HG03575 (cell line): ENCODE data around the gene CCR3.
"Not testable (repeated sequence)": the region's sequence is repeated elsewhere in the genome, so short reads cannot be mapped to it uniquely, and the experiment has no call there.

Experiments used
- ATAC-seq: cut with Tn5 transposase; IDR thresholded peaks from one replicate; pipeline ENCODE4 v1.9.1; 2021; ENCODE audit not compliant: unreplicated experiment, insufficient number of reproducible peaks, low FRiP score; ENCODE audit errors: extremely low read depth

Gene CCR3

GRCh38 chr3:46242120-46242519 lies at the start of gene CCR3:
TSS of gene CCR3 (plus strand) at chr3:46242460. CDS start at chr3:46265159, 22,699 bp downstream.
- no peak for ATAC-seq

- no peak for ATAC-seq
These were observed 49.3 kb upstream of the CCR3 start for GRCh38 chr3:46192939-46193338.

GRCh38 chr3:46193436-46193835 lies 48.8 kb upstream of the CCR3 start:
- ATAC-seq = no peak

- no peak for ATAC-seq
These were observed 47.2 kb upstream of the CCR3 start for GRCh38 chr3:46194868-46195553.

GRCh38 chr3:46196261-46196957 lies 45.9 kb upstream of the CCR3 start:
- no peak for ATAC-seq

- ATAC-seq = no peak
These were observed 42.0 kb upstream of the CCR3 start for GRCh38 chr3:46200211-46200610.

- ATAC-seq = no peak
These were observed 41.5 kb upstream of the CCR3 start for GRCh38 chr3:46200790-46201189.

GRCh38 chr3:46202535-46202934 lies 39.7 kb upstream of the CCR3 start:
- no peak for ATAC-seq

GRCh38 chr3:46203681-46204080 lies 38.6 kb upstream of the CCR3 start:
- no peak for ATAC-seq

- no peak for ATAC-seq
These were observed 36.8 kb upstream of the CCR3 start for GRCh38 chr3:46205286-46205960.

GRCh38 chr3:46206282-46207015 lies 35.8 kb upstream of the CCR3 start:
- ATAC-seq = no peak

GRCh38 chr3:46207514-46207913 lies 34.7 kb upstream of the CCR3 start:
- not testable (repeated sequence) for ATAC-seq

GRCh38 chr3:46208167-46208704 lies 34.0 kb upstream of the CCR3 start, which contains the start of gene CCR1:
TSS of gene CCR1 (minus strand) at chr3:46208313. CDS start at chr3:46204313, 4,000 bp downstream.
- no peak for ATAC-seq

- no peak for ATAC-seq
These were observed 33.2 kb upstream of the CCR3 start for GRCh38 chr3:46209053-46209452.

- no peak for ATAC-seq
These were observed 32.4 kb upstream of the CCR3 start for GRCh38 chr3:46209746-46210470.

- no peak for ATAC-seq
These were observed 30.2 kb upstream of the CCR3 start for GRCh38 chr3:46212101-46212500.

GRCh38 chr3:46213201-46213600 lies 29.1 kb upstream of the CCR3 start:
- no peak for ATAC-seq

- no peak for ATAC-seq
These were observed 27.4 kb upstream of the CCR3 start for GRCh38 chr3:46214751-46215352.
